ENCODE results near the gene ERBB4.

The ERBB4 gene

DNA sequence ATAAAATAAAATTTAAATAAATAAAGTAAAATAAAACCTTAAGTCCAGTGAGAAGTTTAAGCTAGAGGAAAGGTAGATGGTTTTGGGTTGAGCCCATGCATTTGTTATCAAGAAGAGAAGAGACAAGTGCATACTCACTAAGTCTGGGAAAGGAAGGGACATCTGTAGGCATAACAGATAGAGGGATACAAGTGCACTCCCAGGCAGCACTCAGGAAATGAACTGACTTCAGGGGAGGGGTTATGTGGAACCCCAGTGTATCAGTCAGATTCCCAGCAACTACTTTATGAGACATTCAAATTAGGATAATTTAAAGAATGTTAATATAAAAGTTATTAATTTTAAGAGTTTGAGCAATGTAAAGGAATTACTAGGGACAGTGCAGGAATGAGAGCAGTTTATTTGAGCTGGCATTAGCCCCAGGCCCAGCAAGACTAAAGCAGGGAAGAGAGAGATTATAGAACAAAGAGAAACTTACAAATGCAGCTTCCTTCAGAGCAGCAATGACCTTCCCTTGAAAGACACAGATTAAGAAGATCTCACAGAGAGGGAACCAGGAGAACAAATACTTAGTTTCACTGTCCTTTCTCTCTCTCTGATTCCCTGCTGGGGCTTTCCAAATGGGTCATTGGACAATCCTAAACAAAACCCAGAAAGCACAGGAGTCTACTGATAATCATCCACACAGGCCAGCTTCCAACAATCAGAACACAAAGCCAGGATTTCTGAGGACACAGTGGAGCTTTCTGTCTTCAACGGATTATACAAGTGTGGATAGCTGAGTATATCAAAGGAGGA lies 109.7 kb downstream of the ERBB4 start:
- no peak for DNase-seq (ENCODE audit: low spot score)
- Histone ChIP-seq H3K27ac (no peak overlapping the region), H3K4me3 (no peak overlapping the region)
- TF ChIP-seq, protein P1, sequence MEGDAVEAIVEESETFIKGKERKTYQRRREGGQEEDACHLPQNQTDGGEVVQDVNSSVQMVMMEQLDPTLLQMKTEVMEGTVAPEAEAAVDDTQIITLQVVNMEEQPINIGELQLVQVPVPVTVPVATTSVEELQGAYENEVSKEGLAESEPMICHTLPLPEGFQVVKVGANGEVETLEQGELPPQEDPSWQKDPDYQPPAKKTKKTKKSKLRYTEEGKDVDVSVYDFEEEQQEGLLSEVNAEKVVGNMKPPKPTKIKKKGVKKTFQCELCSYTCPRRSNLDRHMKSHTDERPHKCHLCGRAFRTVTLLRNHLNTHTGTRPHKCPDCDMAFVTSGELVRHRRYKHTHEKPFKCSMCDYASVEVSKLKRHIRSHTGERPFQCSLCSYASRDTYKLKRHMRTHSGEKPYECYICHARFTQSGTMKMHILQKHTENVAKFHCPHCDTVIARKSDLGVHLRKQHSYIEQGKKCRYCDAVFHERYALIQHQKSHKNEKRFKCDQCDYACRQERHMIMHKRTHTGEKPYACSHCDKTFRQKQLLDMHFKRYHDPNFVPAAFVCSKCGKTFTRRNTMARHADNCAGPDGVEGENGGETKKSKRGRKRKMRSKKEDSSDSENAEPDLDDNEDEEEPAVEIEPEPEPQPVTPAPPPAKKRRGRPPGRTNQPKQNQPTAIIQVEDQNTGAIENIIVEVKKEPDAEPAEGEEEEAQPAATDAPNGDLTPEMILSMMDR (IDR thresholded peaks at IDR 0.05), result no peak

DNA sequence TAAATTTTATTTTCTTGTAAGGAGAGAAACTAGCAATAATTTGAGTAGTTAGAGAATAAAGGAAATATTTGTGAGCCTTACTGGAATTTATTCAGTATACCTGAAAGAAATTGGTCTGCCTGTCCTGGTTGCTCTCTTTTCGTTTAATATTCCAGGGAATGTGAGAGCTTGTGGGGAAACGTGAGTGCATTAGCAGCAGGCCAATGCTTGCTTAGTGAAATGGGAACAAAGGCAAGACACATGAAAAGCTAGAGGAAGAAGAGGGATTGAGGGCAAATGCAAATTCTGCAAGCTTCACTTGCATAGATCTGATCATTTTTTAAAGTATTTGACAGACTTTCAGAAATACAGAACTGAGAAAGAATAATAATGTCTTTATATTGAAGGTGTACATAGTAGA lies 111.0 kb downstream of the ERBB4 start:
- Histone ChIP-seq H3K27ac (no peak overlapping the region), H3K4me3 (no peak overlapping the region)
- no peak for DNase-seq (ENCODE audit: low spot score)
- TF ChIP-seq, protein P1 (IDR thresholded peaks at IDR 0.05), result no peak

DNA sequence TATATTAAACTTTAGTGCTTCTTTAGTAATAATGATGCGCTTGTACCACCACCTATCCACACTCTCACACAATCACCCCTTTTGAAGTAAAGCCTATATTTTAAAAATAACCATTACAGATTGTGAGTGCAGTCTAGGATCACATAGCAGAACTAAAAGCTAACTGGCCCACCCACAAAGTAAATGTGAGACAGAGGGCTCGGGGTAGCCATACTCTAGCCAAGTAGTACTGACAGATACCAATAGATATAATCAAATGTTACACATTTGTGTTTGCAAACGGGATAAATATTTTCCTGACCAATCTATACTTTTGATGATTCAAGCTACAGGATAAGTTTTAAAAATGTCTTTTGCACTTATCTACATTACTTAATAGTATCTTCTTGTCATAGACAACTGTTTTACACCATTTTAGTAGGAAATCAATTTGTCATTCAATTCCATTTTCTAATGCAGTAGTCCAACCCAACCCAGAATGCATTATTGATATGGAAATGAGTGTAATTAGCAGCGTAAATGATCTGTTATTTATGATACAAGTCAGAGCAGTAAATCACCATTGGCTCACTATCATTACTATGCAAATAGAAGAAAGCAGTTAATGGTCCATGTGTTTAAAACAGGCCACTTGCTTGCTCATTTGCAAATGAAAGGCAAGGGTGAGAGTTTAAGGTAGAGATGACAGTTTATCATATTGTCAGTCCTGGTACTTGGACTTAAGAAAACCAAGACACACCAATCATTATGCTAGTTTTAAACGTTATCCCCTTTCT lies 111.8 kb downstream of the ERBB4 start:
- Histone ChIP-seq H3K27ac (no peak overlapping the region), H3K4me3 (no peak overlapping the region)
- TF ChIP-seq, protein P1 (IDR thresholded peaks at IDR 0.05), result no peak
- no peak for DNase-seq (ENCODE audit: low spot score)

DNA sequence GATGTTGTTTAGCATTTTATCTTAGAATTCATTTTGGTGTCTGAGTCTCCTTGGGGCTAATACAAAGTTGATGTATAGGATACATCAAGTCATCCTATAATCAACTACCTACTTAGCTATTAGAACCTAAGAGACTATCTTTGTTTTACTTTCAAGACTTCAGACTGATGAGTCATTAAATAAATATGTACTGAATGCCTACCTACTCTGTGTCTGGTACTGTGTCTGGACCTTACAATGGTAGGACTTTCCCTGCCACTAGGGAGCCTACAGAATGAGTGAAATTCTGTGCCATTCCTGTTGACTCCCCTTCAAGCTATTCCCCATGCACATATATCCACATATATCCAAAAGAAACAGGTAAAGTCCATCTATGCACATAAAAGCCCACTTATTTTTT lies 114.5 kb downstream of the ERBB4 start:
- TF ChIP-seq, protein P1 (IDR thresholded peaks at IDR 0.05), result no peak
- Histone ChIP-seq H3K27ac (no peak overlapping the region), H3K4me3 (no peak overlapping the region)
- no peak for DNase-seq (ENCODE audit: low spot score)

DNA sequence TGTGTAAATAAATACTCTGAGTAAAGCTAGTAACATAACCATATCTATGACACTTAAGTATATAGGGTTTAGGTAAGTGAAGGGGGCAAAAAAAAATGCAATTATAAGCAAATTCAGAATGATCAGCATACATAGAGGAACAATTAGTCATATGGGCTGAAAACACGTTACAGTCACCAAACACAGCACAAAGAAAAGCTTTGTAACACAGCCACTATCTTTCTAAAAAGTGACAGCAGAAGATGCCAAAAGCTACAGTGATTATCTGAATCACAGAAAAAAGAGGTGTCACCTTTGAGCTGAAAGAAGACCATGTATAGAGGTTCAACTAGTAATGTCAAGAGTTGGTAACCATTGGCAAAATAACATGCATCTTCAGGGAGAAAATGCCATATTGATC lies 115.5 kb downstream of the ERBB4 start:
- DNase-seq (ENCODE audit: low spot score), result no peak
- TF ChIP-seq, protein P1 (IDR thresholded peaks at IDR 0.05), result no peak
- Histone ChIP-seq H3K27ac (no peak overlapping the region), H3K4me3 (no peak overlapping the region)

DNA sequence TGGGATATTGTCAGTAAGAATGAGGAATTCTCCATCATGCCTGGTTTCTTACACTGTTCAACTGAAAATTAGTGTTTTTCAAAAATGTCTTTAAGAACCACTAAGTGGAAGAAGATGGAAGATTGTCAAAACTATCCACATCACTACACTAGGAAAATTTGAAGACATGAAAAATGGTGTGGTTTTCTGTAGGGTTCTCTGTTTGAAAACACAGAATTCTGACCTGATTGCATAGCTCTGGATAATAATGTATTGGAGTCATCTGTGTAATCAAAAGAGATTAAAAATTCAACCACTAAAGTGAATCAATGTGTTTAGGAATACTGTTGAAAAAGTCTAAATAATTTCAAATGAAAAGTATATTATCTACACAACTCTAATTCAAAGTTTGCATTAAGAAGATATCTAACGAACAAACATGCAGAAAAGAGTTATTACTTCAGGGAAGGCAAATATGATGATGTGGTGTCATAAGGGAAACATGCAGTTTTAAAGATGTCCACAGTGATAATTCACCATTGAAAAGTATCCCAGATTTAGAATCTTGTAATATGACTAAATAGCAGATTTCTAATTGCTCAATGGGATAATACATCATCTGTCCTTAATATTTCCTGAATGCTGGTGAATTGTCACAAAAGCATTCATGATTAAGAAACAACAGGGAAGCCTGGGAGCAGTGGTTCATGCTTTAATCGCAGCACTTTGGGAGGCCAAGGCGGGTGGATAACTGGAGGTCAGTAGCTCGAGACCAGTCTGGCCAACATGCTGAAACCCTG lies 116.9 kb downstream of the ERBB4 start:
- TF ChIP-seq, protein P1 (IDR thresholded peaks at IDR 0.05), result no peak
- no peak overlapping the region for H3K27ac ChIP-seq
- DNase-seq (ENCODE audit: low spot score), result no peak
- no peak overlapping the region for H3K4me3 ChIP-seq
